ENCODE measurements around the gene DCTD.

DNA sequence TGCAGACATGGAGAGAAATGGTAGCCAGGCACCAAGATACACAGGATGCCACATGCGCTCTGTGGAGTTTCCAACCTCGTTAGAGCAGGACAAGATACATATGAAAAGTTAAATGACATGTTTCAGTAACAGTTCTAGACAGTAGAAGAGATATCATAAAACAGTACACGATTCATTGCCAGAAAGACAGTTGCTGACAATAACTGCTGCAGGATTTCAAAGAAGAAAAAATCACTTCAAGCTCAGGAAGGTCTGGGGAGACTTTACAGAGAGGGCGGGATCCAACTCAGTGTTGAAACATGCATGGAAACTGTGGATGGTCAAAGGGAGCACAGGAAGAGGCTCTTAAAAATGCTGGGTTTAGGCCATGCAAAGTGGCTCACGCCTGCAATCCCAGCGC lies 31.0 kb downstream of the DCTD start:
- TF ChIP-seq CHD2 (IDR thresholded peaks at IDR 0.05; ENCODE audit: low read depth, low read length) = no peak
- no peak for TF ChIP-seq HNRNPH1 (optimal IDR thresholded peaks at IDR 0.05; ENCODE audit: low read depth, low read length)
- no peak for TF ChIP-seq ZNF484 (CRISPR knock-in tag; IDR thresholded peaks at IDR 0.05; ENCODE audit: borderline replicate concordance, low read depth)
- no peak for TF ChIP-seq NR2C2 (CRISPR knock-in tag; IDR thresholded peaks at IDR 0.05; ENCODE audit: borderline replicate concordance)
- no peak for TF ChIP-seq ZFP36 (IDR thresholded peaks at IDR 0.05; ENCODE audit: borderline replicate concordance, low read depth, low read length, partially characterized antibody)
- TF ChIP-seq, protein P1, sequence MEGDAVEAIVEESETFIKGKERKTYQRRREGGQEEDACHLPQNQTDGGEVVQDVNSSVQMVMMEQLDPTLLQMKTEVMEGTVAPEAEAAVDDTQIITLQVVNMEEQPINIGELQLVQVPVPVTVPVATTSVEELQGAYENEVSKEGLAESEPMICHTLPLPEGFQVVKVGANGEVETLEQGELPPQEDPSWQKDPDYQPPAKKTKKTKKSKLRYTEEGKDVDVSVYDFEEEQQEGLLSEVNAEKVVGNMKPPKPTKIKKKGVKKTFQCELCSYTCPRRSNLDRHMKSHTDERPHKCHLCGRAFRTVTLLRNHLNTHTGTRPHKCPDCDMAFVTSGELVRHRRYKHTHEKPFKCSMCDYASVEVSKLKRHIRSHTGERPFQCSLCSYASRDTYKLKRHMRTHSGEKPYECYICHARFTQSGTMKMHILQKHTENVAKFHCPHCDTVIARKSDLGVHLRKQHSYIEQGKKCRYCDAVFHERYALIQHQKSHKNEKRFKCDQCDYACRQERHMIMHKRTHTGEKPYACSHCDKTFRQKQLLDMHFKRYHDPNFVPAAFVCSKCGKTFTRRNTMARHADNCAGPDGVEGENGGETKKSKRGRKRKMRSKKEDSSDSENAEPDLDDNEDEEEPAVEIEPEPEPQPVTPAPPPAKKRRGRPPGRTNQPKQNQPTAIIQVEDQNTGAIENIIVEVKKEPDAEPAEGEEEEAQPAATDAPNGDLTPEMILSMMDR (CRISPR knock-in tag; IDR thresholded peaks at IDR 0.05) = no peak
- TF ChIP-seq, protein P2, sequence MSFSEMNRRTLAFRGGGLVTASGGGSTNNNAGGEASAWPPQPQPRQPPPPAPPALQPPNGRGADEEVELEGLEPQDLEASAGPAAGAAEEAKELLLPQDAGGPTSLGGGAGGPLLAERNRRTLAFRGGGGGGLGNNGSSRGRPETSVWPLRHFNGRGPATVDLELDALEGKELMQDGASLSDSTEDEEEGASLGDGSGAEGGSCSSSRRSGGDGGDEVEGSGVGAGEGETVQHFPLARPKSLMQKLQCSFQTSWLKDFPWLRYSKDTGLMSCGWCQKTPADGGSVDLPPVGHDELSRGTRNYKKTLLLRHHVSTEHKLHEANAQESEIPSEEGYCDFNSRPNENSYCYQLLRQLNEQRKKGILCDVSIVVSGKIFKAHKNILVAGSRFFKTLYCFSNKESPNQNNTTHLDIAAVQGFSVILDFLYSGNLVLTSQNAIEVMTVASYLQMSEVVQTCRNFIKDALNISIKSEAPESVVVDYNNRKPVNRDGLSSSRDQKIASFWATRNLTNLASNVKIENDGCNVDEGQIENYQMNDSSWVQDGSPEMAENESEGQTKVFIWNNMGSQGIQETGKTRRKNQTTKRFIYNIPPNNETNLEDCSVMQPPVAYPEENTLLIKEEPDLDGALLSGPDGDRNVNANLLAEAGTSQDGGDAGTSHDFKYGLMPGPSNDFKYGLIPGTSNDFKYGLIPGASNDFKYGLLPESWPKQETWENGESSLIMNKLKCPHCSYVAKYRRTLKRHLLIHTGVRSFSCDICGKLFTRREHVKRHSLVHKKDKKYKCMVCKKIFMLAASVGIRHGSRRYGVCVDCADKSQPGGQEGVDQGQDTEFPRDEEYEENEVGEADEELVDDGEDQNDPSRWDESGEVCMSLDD (CRISPR knock-in tag; IDR thresholded peaks at IDR 0.05; ENCODE audit: borderline replicate concordance) = no peak
- no peak for TF ChIP-seq TCF7L2 (IDR thresholded peaks at IDR 0.05; ENCODE audit: low read depth, low read length)
- no peak for TF ChIP-seq POLR2AphosphoS5 (IDR thresholded peaks at IDR 0.05; ENCODE audit: low read depth, low read length)
- TF ChIP-seq YY1 (IDR thresholded peaks at IDR 0.05; ENCODE audit: insufficient read depth, insufficient replicate concordance, low read depth, low read length) = no peak
- no peak for TF ChIP-seq ZNF354B (CRISPR knock-in tag; IDR thresholded peaks at IDR 0.05)
- no peak for TF ChIP-seq PCBP2 (optimal IDR thresholded peaks at IDR 0.05; ENCODE audit: low read depth, low read length, poor library complexity, severe bottlenecking)

Measured in HepG2 (cell line).